ENCODE results near the gene RUSC2. TPM values are rescaled to one million over a fixed set of nuclear protein-coding genes. Genes with fewer than 3 reads are reported as not detected.
A peak's percentile ranks its signal among the peaks of the same experiment; 100 is the strongest.

Gene RUSC2
- polyA plus RNA-seq, 2 of the 4 experiments (the other 2 are of a cell fraction), result 15.9 to 21.2 TPM

DNA sequence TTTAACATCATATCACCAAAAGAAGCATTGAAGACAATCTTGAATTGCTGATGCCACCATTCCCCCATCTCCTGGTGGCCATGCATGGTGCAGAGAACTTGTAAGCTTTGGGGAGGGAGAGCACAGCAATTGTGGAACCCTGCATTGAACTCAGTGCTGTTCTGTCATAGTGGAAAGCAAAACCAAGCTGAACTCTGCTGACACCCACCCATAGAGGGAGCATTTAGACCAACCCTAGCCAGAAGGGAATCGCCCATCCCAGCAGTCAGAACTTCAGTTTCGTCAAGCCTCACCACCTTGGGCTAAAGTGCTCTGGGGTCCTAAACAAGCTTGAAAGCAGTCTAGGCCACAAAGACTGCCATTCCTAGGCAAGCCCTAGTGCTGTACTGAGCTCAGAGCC, 37.4 kb upstream of the RUSC2 start:
- H3K4me2 ChIP-seq, result no peak overlapping the region
- peaks cover 10% of the 10 kb centered on the region; the same call in 2 of the 3 replicates for H3K4me1 ChIP-seq
- no peak overlapping the region for H3K27ac ChIP-seq
- FAIRE-seq (no peak), ATAC-seq (peak; percentile 43 to 71; a peak in 3 of 6 replicates), DNase-seq (ENCODE audit: low read depth in 1 of 2, low spot score in 1 of 2) (peak in 1 of 2 experiments; percentile 14)
- TF ChIP-seq RAD21 (conservative IDR thresholded peaks at IDR 0.05 in 1 of 2, IDR thresholded peaks at IDR 0.05 in 1 of 2), result peak; percentile 17 to 30; a peak in 2 of 5 replicates
- TF ChIP-seq, protein P1, sequence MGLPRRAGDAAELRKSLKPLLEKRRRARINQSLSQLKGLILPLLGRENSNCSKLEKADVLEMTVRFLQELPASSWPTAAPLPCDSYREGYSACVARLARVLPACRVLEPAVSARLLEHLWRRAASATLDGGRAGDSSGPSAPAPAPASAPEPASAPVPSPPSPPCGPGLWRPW (IDR thresholded peaks at IDR 0.05), result no peak
- H3K4me3 ChIP-seq, result no peak overlapping the region
- no peaks in the 10 kb centered on the region for H3K9me3 ChIP-seq
- WGBS (ENCODE audit: missing lambda C conversion rate), result 85% methylated on average over 2 of the region's 2 CpGs
- ChIA-PET CTCF (interaction anchor here (0.9 to 2.0 kb wide), 9 partner anchors 12 to 553 kb away, joined by 3 to 7 read pairs (median 4); no protein-coding TSS in a partner anchor), POLR2A (no interaction called here)

DNA sequence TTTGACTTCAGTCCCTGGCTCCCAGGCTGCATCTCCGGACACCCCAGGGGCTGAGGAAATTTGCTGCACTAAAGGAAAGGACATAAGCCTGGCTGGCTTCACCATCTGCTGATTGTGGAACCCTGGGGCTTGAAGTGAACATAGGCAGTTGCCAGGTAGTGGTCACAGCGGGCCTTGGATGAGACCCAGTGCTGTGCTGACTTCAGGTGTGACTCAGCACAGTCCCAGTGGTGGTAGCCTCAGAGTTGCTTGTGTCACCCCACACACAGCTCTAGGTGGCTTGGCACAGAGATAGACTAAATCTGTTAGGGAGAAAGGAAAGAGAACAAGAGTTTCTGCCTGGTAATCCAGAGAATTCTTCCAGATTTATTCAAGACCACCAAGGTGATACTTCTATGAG, 36.1 kb upstream of the RUSC2 start:
- H3K4me1 ChIP-seq, result peaks cover 2% of the 10 kb centered on the region; the same call in 2 of the 3 replicates
- no peak for FAIRE-seq
- H3K4me3 ChIP-seq, result no peak overlapping the region
- ChIA-PET CTCF (interaction anchor here (0.8 to 1.7 kb wide), 4 partner anchors 10 to 100 kb away, joined by 3 to 5 read pairs (median 4); no protein-coding TSS in a partner anchor), POLR2A (no interaction called here)
- no peaks in the 10 kb centered on the region for H3K9me3 ChIP-seq
- no peak for ATAC-seq
- TF ChIP-seq CEBPB (IDR thresholded peaks at IDR 0.05) (no peak), HDAC2 (IDR thresholded peaks at IDR 0.05) (no peak), MYC (IDR thresholded peaks at IDR 0.05; ENCODE audit: borderline replicate concordance, low read length) (no peak), NPAS2 (CRISPR knock-in tag; IDR thresholded peaks at IDR 0.05; ENCODE audit: borderline replicate concordance) (no peak), EHMT2 (IDR thresholded peaks at IDR 0.05; ENCODE audit: low read depth) (no peak), NFE2L2 (conservative IDR thresholded peaks at IDR 0.05; ENCODE audit: low read length) (no peak), CBX2 (IDR thresholded peaks at IDR 0.05; ENCODE audit: borderline replicate concordance, low read depth) (no peak), NR3C1 (IDR thresholded peaks at IDR 0.05) (no peak), MAZ (IDR thresholded peaks at IDR 0.05; ENCODE audit: borderline replicate concordance, low read depth, low read length) (no peak), HEYL (CRISPR knock-in tag; IDR thresholded peaks at IDR 0.05) (no peak), CBX8 (IDR thresholded peaks at IDR 0.05) (no peak), FOSB (CRISPR knock-in tag; IDR thresholded peaks at IDR 0.05) (no peak), RAD21 (conservative IDR thresholded peaks at IDR 0.05 in 1 of 2, IDR thresholded peaks at IDR 0.05 in 1 of 2) (no peak)
- TF ChIP-seq, protein P2, sequence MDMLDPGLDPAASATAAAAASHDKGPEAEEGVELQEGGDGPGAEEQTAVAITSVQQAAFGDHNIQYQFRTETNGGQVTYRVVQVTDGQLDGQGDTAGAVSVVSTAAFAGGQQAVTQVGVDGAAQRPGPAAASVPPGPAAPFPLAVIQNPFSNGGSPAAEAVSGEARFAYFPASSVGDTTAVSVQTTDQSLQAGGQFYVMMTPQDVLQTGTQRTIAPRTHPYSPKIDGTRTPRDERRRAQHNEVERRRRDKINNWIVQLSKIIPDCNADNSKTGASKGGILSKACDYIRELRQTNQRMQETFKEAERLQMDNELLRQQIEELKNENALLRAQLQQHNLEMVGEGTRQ (IDR thresholded peaks at IDR 0.05), result no peak
- TF ChIP-seq, protein P3, sequence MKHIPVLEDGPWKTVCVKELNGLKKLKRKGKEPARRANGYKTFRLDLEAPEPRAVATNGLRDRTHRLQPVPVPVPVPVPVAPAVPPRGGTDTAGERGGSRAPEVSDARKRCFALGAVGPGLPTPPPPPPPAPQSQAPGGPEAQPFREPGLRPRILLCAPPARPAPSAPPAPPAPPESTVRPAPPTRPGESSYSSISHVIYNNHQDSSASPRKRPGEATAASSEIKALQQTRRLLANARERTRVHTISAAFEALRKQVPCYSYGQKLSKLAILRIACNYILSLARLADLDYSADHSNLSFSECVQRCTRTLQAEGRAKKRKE (CRISPR knock-in tag; IDR thresholded peaks at IDR 0.05; ENCODE audit: low read depth), result no peak
- DNase-seq (ENCODE audit: low read depth in 1 of 2, low spot score in 1 of 2), result no peak
- 0 out of 6 replicates have a peak overlapping the region, but pooled peaks of 1 of the 2 experiments have one; percentile 12 for H3K27ac ChIP-seq
- 66% methylated on average over 2 of the region's 2 CpGs for WGBS (ENCODE audit: missing lambda C conversion rate)
- H3K4me2 ChIP-seq, result no peak overlapping the region

DNA sequence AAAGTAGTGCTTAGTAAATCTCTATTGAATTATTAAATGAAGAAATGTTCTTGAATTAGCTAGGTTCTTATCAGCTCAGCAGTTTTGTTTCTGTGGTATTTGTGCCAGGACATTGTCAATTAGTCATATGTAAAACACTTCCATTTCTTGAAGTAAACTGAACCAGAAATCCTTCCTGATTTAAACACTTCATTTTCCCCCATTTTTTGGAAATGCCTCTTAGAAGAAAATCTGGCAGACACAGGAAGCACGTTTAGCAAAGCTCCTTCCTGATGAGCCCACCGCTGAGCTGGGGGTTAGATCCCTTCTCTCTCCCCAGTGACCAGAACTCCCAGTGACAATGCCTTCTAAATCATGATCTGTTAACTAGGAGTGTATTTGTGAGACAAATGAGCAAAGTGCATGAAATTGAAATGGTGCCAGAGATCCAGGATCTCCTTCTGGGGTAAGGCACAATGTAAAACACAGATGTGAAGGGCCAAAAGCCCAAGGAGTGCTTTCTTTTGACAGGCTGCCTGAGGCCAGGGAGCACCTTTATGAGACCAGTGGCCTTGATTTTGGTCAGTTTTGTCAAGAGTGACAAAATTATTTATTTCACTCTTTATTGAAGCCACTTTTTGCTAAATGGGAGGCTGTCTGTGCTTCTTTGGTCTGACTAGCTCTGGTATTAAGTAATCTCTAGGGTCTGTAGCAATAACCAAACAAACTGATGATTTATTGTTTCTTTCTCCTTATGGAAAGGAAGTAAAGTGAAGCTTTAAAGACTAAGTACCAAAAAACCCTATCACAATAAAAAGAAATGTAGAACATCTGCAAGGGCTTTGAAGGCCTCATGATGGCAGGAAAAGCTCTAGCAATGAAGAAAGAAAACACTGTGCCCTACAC, 25.5 kb upstream of the RUSC2 start:
- H3K4me2 ChIP-seq, result peak overlapping the region; percentile 54
- H3K27ac ChIP-seq, result peak overlapping the region; percentile 67 to 68
- DNase-seq (ENCODE audit: low read depth in 1 of 2, low spot score in 1 of 2), result no peak
- peaks cover 35% of the 10 kb centered on the region for H3K4me1 ChIP-seq
- H3K9me3 ChIP-seq, result no peaks in the 10 kb centered on the region
- CTCF ChIA-PET, result interaction anchor here (0.6 to 2.8 kb wide), 9 partner anchors 9 to 565 kb away, joined by 3 to 11 read pairs (median 4); partner anchors contain the start of gene PIGO
- no peak overlapping the region for H3K4me3 ChIP-seq
- peak; percentile 50 to 64; a peak in 4 of 6 replicates for ATAC-seq
- POLR2A ChIA-PET, result interaction anchor here (1.1 to 1.7 kb wide), 2 partner anchors 349 to 392 kb away, joined by 3 to 4 read pairs; partner anchors contain the start of genes ATOSB and VCP
- FAIRE-seq, result peak; percentile 77
- WGBS (ENCODE audit: missing lambda C conversion rate), result 51% methylated on average over 2 of the region's 2 CpGs
- TF ChIP-seq HDAC2 (IDR thresholded peaks at IDR 0.05) (no peak), ESRRA (IDR thresholded peaks at IDR 0.05; ENCODE audit: borderline replicate concordance, low read length) (no peak), RNF2 (IDR thresholded peaks at IDR 0.05; ENCODE audit: borderline replicate concordance, low read depth) (no peak), MAZ (IDR thresholded peaks at IDR 0.05; ENCODE audit: borderline replicate concordance, low read depth, low read length) (no peak), FOSL2 (IDR thresholded peaks at IDR 0.05) (no peak), FOSL2 (CRISPR knock-in tag; IDR thresholded peaks at IDR 0.05) (no peak), SREBF2 (IDR thresholded peaks at IDR 0.05) (no peak), EP300 (IDR thresholded peaks at IDR 0.05) (peak in 1 of 2 experiments; percentile 56; a peak in 1 of 5 replicates), CEBPB (IDR thresholded peaks at IDR 0.05) (peak; percentile 60 to 89), JUN (IDR thresholded peaks at IDR 0.05) (peak in 1 of 2 experiments; percentile 57; a peak in 1 of 5 replicates), EHF (CRISPR knock-in tag; IDR thresholded peaks at IDR 0.05) (no peak), SMC3 (IDR thresholded peaks at IDR 0.05) (peak; percentile 28; the same call in 1 of the 3 replicates), MYC (IDR thresholded peaks at IDR 0.05; ENCODE audit: borderline replicate concordance, low read length) (no peak), HOXA7 (CRISPR knock-in tag; IDR thresholded peaks at IDR 0.05) (no peak), RAD21 (conservative IDR thresholded peaks at IDR 0.05 in 1 of 2, IDR thresholded peaks at IDR 0.05 in 1 of 2) (peak in 1 of 2 experiments; percentile 47; a peak in 1 of 5 replicates)
- TF ChIP-seq, protein P1 (IDR thresholded peaks at IDR 0.05), result peak; percentile 87; the same call in 1 of the 2 replicates
- TF ChIP-seq, protein P4, sequence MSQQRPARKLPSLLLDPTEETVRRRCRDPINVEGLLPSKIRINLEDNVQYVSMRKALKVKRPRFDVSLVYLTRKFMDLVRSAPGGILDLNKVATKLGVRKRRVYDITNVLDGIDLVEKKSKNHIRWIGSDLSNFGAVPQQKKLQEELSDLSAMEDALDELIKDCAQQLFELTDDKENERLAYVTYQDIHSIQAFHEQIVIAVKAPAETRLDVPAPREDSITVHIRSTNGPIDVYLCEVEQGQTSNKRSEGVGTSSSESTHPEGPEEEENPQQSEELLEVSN (IDR thresholded peaks at IDR 0.05; ENCODE audit: borderline replicate concordance, low read depth), result no peak
- TF ChIP-seq, protein P2 (IDR thresholded peaks at IDR 0.05), result no peak
